Measurements from ENCODE around the gene ADAMTS17. TPM values are rescaled to one million over a fixed set of nuclear protein-coding genes. Genes with fewer than 3 reads are reported as not detected.

The ADAMTS17 gene
- total RNA-seq, 1 experiment from 2014 or later = 4.2 TPM

- no peaks in the 10 kb centered on the region for H3K79me2 ChIP-seq (ENCODE audit: insufficient read depth, low read length)
- TF ChIP-seq ATF3 (IDR thresholded peaks at IDR 0.05) = no peak
- TF ChIP-seq ZBTB33 (IDR thresholded peaks at IDR 0.05; ENCODE audit: extremely low read depth, insufficient replicate concordance, low read length) = no peak
- no peak for TF ChIP-seq ELF1 (IDR thresholded peaks at IDR 0.05; ENCODE audit: borderline replicate concordance, low read depth)
- no peak for TF ChIP-seq POLR2AphosphoS5 (IDR thresholded peaks at IDR 0.05; ENCODE audit: low read depth, low read length)
- TF ChIP-seq TCF7L2 (IDR thresholded peaks at IDR 0.05; ENCODE audit: borderline replicate concordance, extremely low read depth, insufficient read depth, insufficient read length) = no peak
- TF ChIP-seq EZH2phosphoT487 (IDR thresholded peaks at IDR 0.05; ENCODE audit: borderline replicate concordance) = no peak
- TF ChIP-seq SIN3A (IDR thresholded peaks at IDR 0.05; ENCODE audit: low read depth) = no peak
- TF ChIP-seq, protein P1, sequence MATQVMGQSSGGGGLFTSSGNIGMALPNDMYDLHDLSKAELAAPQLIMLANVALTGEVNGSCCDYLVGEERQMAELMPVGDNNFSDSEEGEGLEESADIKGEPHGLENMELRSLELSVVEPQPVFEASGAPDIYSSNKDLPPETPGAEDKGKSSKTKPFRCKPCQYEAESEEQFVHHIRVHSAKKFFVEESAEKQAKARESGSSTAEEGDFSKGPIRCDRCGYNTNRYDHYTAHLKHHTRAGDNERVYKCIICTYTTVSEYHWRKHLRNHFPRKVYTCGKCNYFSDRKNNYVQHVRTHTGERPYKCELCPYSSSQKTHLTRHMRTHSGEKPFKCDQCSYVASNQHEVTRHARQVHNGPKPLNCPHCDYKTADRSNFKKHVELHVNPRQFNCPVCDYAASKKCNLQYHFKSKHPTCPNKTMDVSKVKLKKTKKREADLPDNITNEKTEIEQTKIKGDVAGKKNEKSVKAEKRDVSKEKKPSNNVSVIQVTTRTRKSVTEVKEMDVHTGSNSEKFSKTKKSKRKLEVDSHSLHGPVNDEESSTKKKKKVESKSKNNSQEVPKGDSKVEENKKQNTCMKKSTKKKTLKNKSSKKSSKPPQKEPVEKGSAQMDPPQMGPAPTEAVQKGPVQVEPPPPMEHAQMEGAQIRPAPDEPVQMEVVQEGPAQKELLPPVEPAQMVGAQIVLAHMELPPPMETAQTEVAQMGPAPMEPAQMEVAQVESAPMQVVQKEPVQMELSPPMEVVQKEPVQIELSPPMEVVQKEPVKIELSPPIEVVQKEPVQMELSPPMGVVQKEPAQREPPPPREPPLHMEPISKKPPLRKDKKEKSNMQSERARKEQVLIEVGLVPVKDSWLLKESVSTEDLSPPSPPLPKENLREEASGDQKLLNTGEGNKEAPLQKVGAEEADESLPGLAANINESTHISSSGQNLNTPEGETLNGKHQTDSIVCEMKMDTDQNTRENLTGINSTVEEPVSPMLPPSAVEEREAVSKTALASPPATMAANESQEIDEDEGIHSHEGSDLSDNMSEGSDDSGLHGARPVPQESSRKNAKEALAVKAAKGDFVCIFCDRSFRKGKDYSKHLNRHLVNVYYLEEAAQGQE (IDR thresholded peaks at IDR 0.05; ENCODE audit: low read depth) = no peak
- TF ChIP-seq JUND (IDR thresholded peaks at IDR 0.05) = no peak
- TF ChIP-seq ZNF274 (IDR thresholded peaks at IDR 0.05; ENCODE audit: low read depth, low read length) = no peak
- no peak for TF ChIP-seq SP1 (IDR thresholded peaks at IDR 0.05; ENCODE audit: low read depth)
- TF ChIP-seq YY1 (IDR thresholded peaks at IDR 0.05; ENCODE audit: extremely low read depth, insufficient replicate concordance, low read depth, low read length) = no peak
- no peak for TF ChIP-seq POLR2A (IDR thresholded peaks at IDR 0.05; ENCODE audit: borderline replicate concordance, extremely low read depth, insufficient read depth, insufficient read length)
- TF ChIP-seq ZFX (IDR thresholded peaks at IDR 0.05) = no peak
- TF ChIP-seq EZH2 (IDR thresholded peaks at IDR 0.05) = no peak
- TF ChIP-seq CTCF (IDR thresholded peaks at IDR 0.05 in 2 of 3, conservative IDR thresholded peaks at IDR 0.05 in 1 of 3; ENCODE audit: borderline replicate concordance in 1 of 3, insufficient read depth in 1 of 3, low read depth in 2 of 3, low read length in 2 of 3) = no peak
- TF ChIP-seq EGR1 (IDR thresholded peaks at IDR 0.05; ENCODE audit: low read depth) = no peak
- H3K9me2 ChIP-seq (ENCODE audit: insufficient read depth) = no peaks in the 10 kb centered on the region
- H3K9ac ChIP-seq (ENCODE audit: low read length) = no peak overlapping the region
- H3K4me1 ChIP-seq (ENCODE audit: control insufficient read depth in 1 of 2, insufficient read depth in 2 of 2, low read length in 2 of 2) = peaks cover 17 to 32% of the 10 kb centered on the region in 2 experiments
- ChIA-PET CTCF (interaction anchor here (0.7 to 1.4 kb wide), 2 partner anchors 123 to 187 kb away, joined by 3 read pairs; no protein-coding TSS in a partner anchor), POLR2A (no interaction called here), RAD21 (ENCODE audit: low non-redundant PET in 1 of 2, low total read pairs in 2 of 2, uncharacterized antibody in 2 of 2, unreplicated experiment in 2 of 2) (interaction anchor here in 1 of 2 experiments (0.7 kb wide), 1 partner anchor 71 kb away, joined by 6 read pairs; no protein-coding TSS in a partner anchor)
- H3K9me3 ChIP-seq (ENCODE audit: control insufficient read depth in 1 of 2, insufficient read depth in 1 of 2, low read depth in 1 of 2, low read length in 2 of 2) = no peaks in the 10 kb centered on the region
- H2AFZ ChIP-seq (ENCODE audit: low read depth, low read length, poor library complexity, severe bottlenecking) = no peak overlapping the region
- ATAC-seq = no peak
- no peak for DNase-seq (ENCODE audit: low read depth, low spot score)
- H3K4me2 ChIP-seq (ENCODE audit: low read length) = no peak overlapping the region
- H3K36me3 ChIP-seq (ENCODE audit: control insufficient read depth in 1 of 2, insufficient read depth in 2 of 2, low read length in 2 of 2) = no peaks in the 10 kb centered on the region
- BruUV-seq (replicated peaks) = no TSS peak
- H3K27me3 ChIP-seq (ENCODE audit: insufficient read depth, low read length) = no peaks in the 10 kb centered on the region
- no peak overlapping the region for H3K4me3 ChIP-seq (replicated peaks in 1 of 2; ENCODE audit: low read depth in 1 of 2, low read length in 2 of 2)
- intact Hi-C loops (cut with micrococcal nuclease) = no loop called here
- H3K27ac ChIP-seq (ENCODE audit: low read depth, low read length) = no peak overlapping the region
- H4K20me1 ChIP-seq (ENCODE audit: insufficient read depth) = no peaks in the 10 kb centered on the region
Observed at GRCh38 chr15:100115711-100116090, 226.1 kb downstream of the ADAMTS17 start.

All from HCT116 (cell line).